ENCODE data around the gene HPSE2.

DNA sequence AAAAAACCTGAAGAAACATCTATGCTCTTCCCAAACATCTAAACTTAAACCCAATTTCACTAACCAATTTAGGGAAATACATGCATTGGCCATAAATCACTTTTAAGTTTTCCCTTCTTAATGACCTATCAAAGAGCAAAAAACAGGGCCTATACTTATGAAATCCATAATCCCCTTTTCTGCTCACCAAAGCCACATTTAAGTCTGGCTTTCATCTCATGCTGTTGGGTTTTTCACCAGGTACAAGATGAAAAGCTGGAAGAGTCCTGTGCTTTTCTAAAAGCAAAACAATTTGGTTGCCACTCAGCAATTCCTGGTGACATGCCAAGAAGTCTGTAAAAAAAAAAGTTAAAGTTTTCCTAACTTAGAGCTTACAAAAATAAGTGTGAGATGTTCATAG, 92.6 kb downstream of the HPSE2 start:
- TF ChIP-seq, protein P1, sequence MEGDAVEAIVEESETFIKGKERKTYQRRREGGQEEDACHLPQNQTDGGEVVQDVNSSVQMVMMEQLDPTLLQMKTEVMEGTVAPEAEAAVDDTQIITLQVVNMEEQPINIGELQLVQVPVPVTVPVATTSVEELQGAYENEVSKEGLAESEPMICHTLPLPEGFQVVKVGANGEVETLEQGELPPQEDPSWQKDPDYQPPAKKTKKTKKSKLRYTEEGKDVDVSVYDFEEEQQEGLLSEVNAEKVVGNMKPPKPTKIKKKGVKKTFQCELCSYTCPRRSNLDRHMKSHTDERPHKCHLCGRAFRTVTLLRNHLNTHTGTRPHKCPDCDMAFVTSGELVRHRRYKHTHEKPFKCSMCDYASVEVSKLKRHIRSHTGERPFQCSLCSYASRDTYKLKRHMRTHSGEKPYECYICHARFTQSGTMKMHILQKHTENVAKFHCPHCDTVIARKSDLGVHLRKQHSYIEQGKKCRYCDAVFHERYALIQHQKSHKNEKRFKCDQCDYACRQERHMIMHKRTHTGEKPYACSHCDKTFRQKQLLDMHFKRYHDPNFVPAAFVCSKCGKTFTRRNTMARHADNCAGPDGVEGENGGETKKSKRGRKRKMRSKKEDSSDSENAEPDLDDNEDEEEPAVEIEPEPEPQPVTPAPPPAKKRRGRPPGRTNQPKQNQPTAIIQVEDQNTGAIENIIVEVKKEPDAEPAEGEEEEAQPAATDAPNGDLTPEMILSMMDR (IDR thresholded peaks at IDR 0.05): no peak
- TF ChIP-seq POLR2A (IDR thresholded peaks at IDR 0.05) (no peak), POLR2AphosphoS5 (IDR thresholded peaks at IDR 0.05) (no peak)
